Measurements from ENCODE around the gene UMPS. TPM values are rescaled to one million over a fixed set of nuclear protein-coding genes. Genes with fewer than 3 reads are reported as not detected.

UMPS gene
- total and polyA plus RNA-seq, 9 of the 15 experiments (the other 6 are each of a cell fraction or from before 2014, with no cell fraction given), result 28.9 to 91.0 (median 45.9) TPM

- no peaks in the 10 kb centered on the region for H3K36me3 ChIP-seq (ENCODE audit: control insufficient read depth, insufficient read depth, low read length)
- FAIRE-seq (no peak), DNase-seq (ENCODE audit: extremely low read depth in 1 of 4, low spot score in 3 of 4) (no peak), ATAC-seq (no peak)
- H3K27ac ChIP-seq (ENCODE audit: extremely low read depth, low read depth, low read length), result no peak overlapping the region
- CTCF ChIA-PET (ENCODE audit: low intra/inter-chr PET ratio), result no interaction called here
- H3K4me1 ChIP-seq (replicated peaks in 1 of 2; ENCODE audit: control insufficient read depth in 2 of 2, insufficient read depth in 2 of 2, low read length in 2 of 2), result peaks cover 0 to 3% of the 10 kb centered on the region in 2 experiments; a peak in 1 of 5 replicates
- H3K4me2 ChIP-seq (ENCODE audit: insufficient read depth, low read length), result no peak overlapping the region
- H3K9ac ChIP-seq (ENCODE audit: insufficient read depth in 1 of 2, low read depth in 2 of 2, low read length in 2 of 2), result no peak overlapping the region
- in situ Hi-C loops (cut with MboI) (no loop called here), intact Hi-C loops (cut with micrococcal nuclease) (no loop called here)
- H2AFZ ChIP-seq (ENCODE audit: low read depth, low read length), result no peak overlapping the region
- POLR2A ChIA-PET, result interaction anchor here (1.2 kb wide), 1 partner anchor 10 kb away, joined by 3 read pairs; no protein-coding TSS in a partner anchor
- peaks cover 6% of the 10 kb centered on the region for H3K9me1 ChIP-seq (ENCODE audit: control insufficient read depth, insufficient read depth, low read length)
- H3K79me2 ChIP-seq (ENCODE audit: control insufficient read depth, insufficient read depth, low read length), result no peaks in the 10 kb centered on the region
- H4K20me1 ChIP-seq (replicated peaks; ENCODE audit: control insufficient read depth, insufficient read depth, low read length), result peaks cover 13% of the 10 kb centered on the region
- WGBS (ENCODE audit: insufficient coverage, low coverage, missing lambda C conversion rate), result 39% methylated on average over 5 of the region's 5 CpGs
- TF ChIP-seq FIP1L1 (IDR thresholded peaks at IDR 0.05; ENCODE audit: low read depth, low read length, poor library complexity, severe bottlenecking) (no peak), NEUROD1 (IDR thresholded peaks at IDR 0.05; ENCODE audit: borderline replicate concordance, low read depth, low read length, partially characterized antibody) (no peak), CSDE1 (IDR thresholded peaks at IDR 0.05) (no peak)
- BruUV-seq (replicated peaks), result no TSS peak
- H3K9me3 ChIP-seq (replicated peaks; ENCODE audit: control insufficient read depth, insufficient read depth, low read depth, low read length), result no peaks in the 10 kb centered on the region
- H3K27me3 ChIP-seq (ENCODE audit: control insufficient read depth in 2 of 2, insufficient read depth in 2 of 2, low read length in 2 of 2), result no peaks in the 10 kb centered on the region; a peak in 1 of 5 replicates
- no peak overlapping the region for H3K4me3 ChIP-seq
Observed at GRCh38 chr3:124777762-124778470, 47.7 kb downstream of the UMPS start.

- WGBS (ENCODE audit: insufficient coverage, low coverage, missing lambda C conversion rate), result 11% methylated on average over 7 of the region's 7 CpGs
- Histone ChIP-seq H2AFZ (ENCODE audit: low read depth, low read length) (no peak overlapping the region), H3K4me3 (no peak overlapping the region), H3K36me3 (ENCODE audit: control insufficient read depth, insufficient read depth, low read length) (no peaks in the 10 kb centered on the region), H3K9ac (ENCODE audit: insufficient read depth in 1 of 2, low read depth in 2 of 2, low read length in 2 of 2) (no peak overlapping the region), H3K4me1 (replicated peaks in 1 of 2; ENCODE audit: control insufficient read depth in 2 of 2, insufficient read depth in 2 of 2, low read length in 2 of 2) (no peaks in the 10 kb centered on the region; a peak in 1 of 5 replicates), H3K79me2 (ENCODE audit: control insufficient read depth, insufficient read depth, low read length) (no peaks in the 10 kb centered on the region), H4K20me1 (replicated peaks; ENCODE audit: control insufficient read depth, insufficient read depth, low read length) (peaks cover 13% of the 10 kb centered on the region; the same call in 1 of the 2 replicates), H3K27me3 (ENCODE audit: control insufficient read depth in 2 of 2, insufficient read depth in 2 of 2, low read length in 2 of 2) (no peaks in the 10 kb centered on the region; a peak in 1 of 5 replicates), H3K4me2 (ENCODE audit: insufficient read depth, low read length) (no peak overlapping the region), H3K27ac (ENCODE audit: extremely low read depth, low read depth, low read length) (no peak overlapping the region), H3K9me1 (ENCODE audit: control insufficient read depth, insufficient read depth, low read length) (no peaks in the 10 kb centered on the region), H3K9me3 (replicated peaks; ENCODE audit: control insufficient read depth, insufficient read depth, low read depth, low read length) (no peaks in the 10 kb centered on the region)
- in situ Hi-C loops (cut with MboI), result no loop called here
- no peak for FAIRE-seq
- BruUV-seq (replicated peaks), result no TSS peak
- DNase-seq (ENCODE audit: extremely low read depth in 1 of 4, low spot score in 3 of 4), result no peak
- ATAC-seq, result no peak
- intact Hi-C loops (cut with micrococcal nuclease), result no loop called here
- POLR2A ChIA-PET, result no interaction called here
- TF ChIP-seq POLR3A (IDR thresholded peaks at IDR 0.05; ENCODE audit: borderline replicate concordance, extremely low read depth, insufficient read depth, insufficient read length) (no peak), IFI16 (CRISPR knock-in tag; IDR thresholded peaks at IDR 0.05) (no peak)
- CTCF ChIA-PET (ENCODE audit: low intra/inter-chr PET ratio), result no interaction called here
Observed at GRCh38 chr3:124779116-124779515, 48.9 kb downstream of the UMPS start.
